ENCODE measurements around the gene NTPCR.

DNA sequence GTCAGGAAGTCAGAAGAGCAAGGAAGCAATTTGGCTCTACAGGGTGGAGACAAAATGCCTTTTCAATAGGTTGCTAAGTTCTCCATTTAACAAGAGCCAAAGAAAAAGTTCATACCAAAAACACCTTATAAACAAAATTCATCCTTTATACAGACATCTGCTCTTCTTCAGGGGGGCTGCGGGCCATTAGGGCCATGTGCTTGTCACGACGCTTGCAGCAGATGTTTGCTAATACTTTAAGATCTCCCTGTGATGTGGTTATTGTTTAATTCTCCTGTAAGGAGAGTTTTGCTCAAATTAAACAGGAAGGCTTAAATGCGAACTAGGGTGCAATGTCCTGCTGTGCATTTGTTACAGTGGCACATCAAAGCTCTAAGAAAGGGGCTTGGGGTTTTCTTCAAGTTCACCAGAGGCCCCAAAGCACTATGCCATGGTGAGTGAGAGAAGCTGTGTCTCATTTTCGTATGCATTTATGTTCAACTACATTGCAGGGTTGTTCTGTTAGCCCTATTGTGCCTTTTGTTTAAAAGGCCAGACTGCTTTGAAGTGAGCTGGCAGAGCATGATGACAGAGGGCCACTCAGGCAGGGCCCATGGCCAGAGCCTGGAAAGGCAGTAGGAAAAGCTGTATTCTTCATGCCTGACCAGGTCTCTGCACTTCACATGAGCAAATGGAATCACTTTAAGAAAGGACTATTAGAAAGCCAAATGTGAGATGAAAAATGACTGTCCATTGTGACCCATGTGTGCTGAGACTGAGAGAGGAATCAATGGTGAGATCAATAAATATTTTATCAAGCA lies 24.8 kb upstream of the NTPCR start:
- TF ChIP-seq, protein P1, sequence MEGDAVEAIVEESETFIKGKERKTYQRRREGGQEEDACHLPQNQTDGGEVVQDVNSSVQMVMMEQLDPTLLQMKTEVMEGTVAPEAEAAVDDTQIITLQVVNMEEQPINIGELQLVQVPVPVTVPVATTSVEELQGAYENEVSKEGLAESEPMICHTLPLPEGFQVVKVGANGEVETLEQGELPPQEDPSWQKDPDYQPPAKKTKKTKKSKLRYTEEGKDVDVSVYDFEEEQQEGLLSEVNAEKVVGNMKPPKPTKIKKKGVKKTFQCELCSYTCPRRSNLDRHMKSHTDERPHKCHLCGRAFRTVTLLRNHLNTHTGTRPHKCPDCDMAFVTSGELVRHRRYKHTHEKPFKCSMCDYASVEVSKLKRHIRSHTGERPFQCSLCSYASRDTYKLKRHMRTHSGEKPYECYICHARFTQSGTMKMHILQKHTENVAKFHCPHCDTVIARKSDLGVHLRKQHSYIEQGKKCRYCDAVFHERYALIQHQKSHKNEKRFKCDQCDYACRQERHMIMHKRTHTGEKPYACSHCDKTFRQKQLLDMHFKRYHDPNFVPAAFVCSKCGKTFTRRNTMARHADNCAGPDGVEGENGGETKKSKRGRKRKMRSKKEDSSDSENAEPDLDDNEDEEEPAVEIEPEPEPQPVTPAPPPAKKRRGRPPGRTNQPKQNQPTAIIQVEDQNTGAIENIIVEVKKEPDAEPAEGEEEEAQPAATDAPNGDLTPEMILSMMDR (IDR thresholded peaks at IDR 0.05), result no peak
- TF ChIP-seq POLR2A (IDR thresholded peaks at IDR 0.05), result no peak
- TF ChIP-seq EP300 (IDR thresholded peaks at IDR 0.05), result no peak
